ENCODE results near the gene FSCN2. TPM values are rescaled to one million over a fixed set of nuclear protein-coding genes. Genes with fewer than 3 reads are reported as not detected.

The FSCN2 gene
- total RNA-seq, 1 donor from 2014 or later = 6.6 TPM

GRCh38 chr17:81511554-81511803, 16.7 kb upstream of the FSCN2 start:
- H3K27ac ChIP-seq = peak overlapping the region; percentile 98
- intact Hi-C loops (cut with DNase I) = loop anchor here (2.0 to 5.0 kb wide), 2 partner anchors 41 to 115 kb away; partner anchors contain the start of gene FAAP100
- peaks cover 44% of the 10 kb centered on the region for H3K4me1 ChIP-seq
- DNase-seq (ENCODE audit: extremely low spot score in 2 of 2) = no peak
- H3K4me3 ChIP-seq = peak overlapping the region; percentile 93 to 99
- peaks cover 9 to 37% of the 10 kb centered on the region in 2 donors for H3K36me3 ChIP-seq
- H3K27me3 ChIP-seq = no peaks in the 10 kb centered on the region
- TF ChIP-seq POLR2AphosphoS5 (IDR thresholded peaks at IDR 0.05; ENCODE audit: insufficient read depth in 1 of 2, low read depth in 1 of 2) (peak in 1 of 2 donors; percentile 2), CTCF (IDR thresholded peaks at IDR 0.05) (no peak), POLR2A (IDR thresholded peaks at IDR 0.05) (no peak)
- no peaks in the 10 kb centered on the region for H3K9me3 ChIP-seq

- H3K27ac ChIP-seq = peak overlapping the region; percentile 98
- intact Hi-C loops (cut with DNase I) = loop anchor here (2.0 to 5.0 kb wide), 2 partner anchors 40 to 115 kb away; partner anchors contain the start of gene FAAP100
- H3K4me1 ChIP-seq = peaks cover 49% of the 10 kb centered on the region
- TF ChIP-seq CTCF (IDR thresholded peaks at IDR 0.05) = no peak
- TF ChIP-seq POLR2A (IDR thresholded peaks at IDR 0.05) = no peak
- no peak for TF ChIP-seq POLR2AphosphoS5 (IDR thresholded peaks at IDR 0.05; ENCODE audit: insufficient read depth in 1 of 2, low read depth in 1 of 2)
- H3K27me3 ChIP-seq = no peaks in the 10 kb centered on the region
- H3K4me3 ChIP-seq = peak overlapping the region; percentile 93 to 99
- DNase-seq (ENCODE audit: extremely low spot score in 2 of 2) = no peak
- no peaks in the 10 kb centered on the region for H3K9me3 ChIP-seq
- peaks cover 9 to 37% of the 10 kb centered on the region in 2 donors for H3K36me3 ChIP-seq
Measured at GRCh38 chr17:81511804-81512561, 16.2 kb upstream of the FSCN2 start.

- intact Hi-C loops (cut with DNase I) = loop anchor here (5.0 kb wide), 1 partner anchor 40 kb away; the partner anchor contains the start of gene FAAP100
- peaks cover 57% of the 10 kb centered on the region for H3K4me1 ChIP-seq
- TF ChIP-seq POLR2A (IDR thresholded peaks at IDR 0.05) (peak in 1 of 2 donors; percentile 91), POLR2AphosphoS5 (IDR thresholded peaks at IDR 0.05; ENCODE audit: insufficient read depth in 1 of 2, low read depth in 1 of 2) (peak in 1 of 2 donors; percentile 82), CTCF (IDR thresholded peaks at IDR 0.05) (no peak)
Measured at GRCh38 chr17:81512562-81513371, 15.4 kb upstream of the FSCN2 start, which contains the start of gene ACTG1. TSS of gene ACTG1 (minus strand) at chr17:81512799. CDS start at chr17:81512354, 445 bp downstream.

GRCh38 chr17:81513372-81513752, 14.8 kb upstream of the FSCN2 start:
- Histone ChIP-seq H3K9me3 (no peaks in the 10 kb centered on the region), H3K27ac (peak overlapping the region; percentile 100), H3K4me3 (peak overlapping the region; percentile 93 to 99), H3K4me1 (peaks cover 63% of the 10 kb centered on the region), H3K36me3 (peaks cover 9 to 37% of the 10 kb centered on the region in 2 donors), H3K27me3 (no peaks in the 10 kb centered on the region)
- TF ChIP-seq POLR2AphosphoS5 (IDR thresholded peaks at IDR 0.05; ENCODE audit: insufficient read depth in 1 of 2, low read depth in 1 of 2) = peak; percentile 25 to 28
- TF ChIP-seq CTCF (IDR thresholded peaks at IDR 0.05) = no peak
- no peak for TF ChIP-seq POLR2A (IDR thresholded peaks at IDR 0.05)
- DNase-seq (ENCODE audit: extremely low spot score in 2 of 2) = no peak
- intact Hi-C loops (cut with DNase I) = loop anchor here (5.0 kb wide), 1 partner anchor 39 kb away; the partner anchor contains the start of gene FAAP100

More at GRCh38 chr17:81512562-81513371, 15.4 kb upstream of the FSCN2 start, which contains the start of gene ACTG1:
- Histone ChIP-seq H3K27me3 (no peaks in the 10 kb centered on the region), H3K27ac (peak within 1 kb of the TSS; percentile 100), H3K36me3 (peaks cover 9 to 37% of the 10 kb centered on the region in 2 donors), H3K4me3 (peak within 1 kb of the TSS; percentile 93 to 99), H3K9me3 (no peaks in the 10 kb centered on the region)
- DNase-seq (ENCODE audit: extremely low spot score in 2 of 2) = no peak
